Measurements from ENCODE around the gene PLEKHA1. TPM values are rescaled to one million over a fixed set of nuclear protein-coding genes. Genes with fewer than 3 reads are reported as not detected.
A peak's percentile ranks its signal among the peaks of the same experiment; 100 is the strongest.

Gene PLEKHA1
- total and polyA plus RNA-seq, 2 of the 13 experiments (the other 11 are each of a cell fraction or from before 2014, with no cell fraction given) = 32.2 to 53.3 TPM

GRCh38 chr10:122331615-122332446 lies 42.7 kb upstream of the PLEKHA1 start (continued):
- TF ChIP-seq TIGD3 (CRISPR knock-in tag; IDR thresholded peaks at IDR 0.05; ENCODE audit: borderline replicate concordance) (no peak), SALL2 (CRISPR knock-in tag; IDR thresholded peaks at IDR 0.05) (no peak), SIX1 (CRISPR knock-in tag; IDR thresholded peaks at IDR 0.05; ENCODE audit: borderline replicate concordance) (no peak; the same call in 1 of the 2 replicates), GZF1 (CRISPR knock-in tag; IDR thresholded peaks at IDR 0.05) (no peak), GFI1 (CRISPR knock-in tag; IDR thresholded peaks at IDR 0.05; ENCODE audit: borderline replicate concordance) (peak; percentile 52; the same call in 1 of the 2 replicates), TCF7L2 (IDR thresholded peaks at IDR 0.05; ENCODE audit: low read depth, low read length) (no peak), TMF1 (CRISPR knock-in tag; IDR thresholded peaks at IDR 0.05; ENCODE audit: low read depth) (no peak), ZNF20 (CRISPR knock-in tag; IDR thresholded peaks at IDR 0.05) (no peak), ZBTB26 (CRISPR knock-in tag; IDR thresholded peaks at IDR 0.05; ENCODE audit: borderline replicate concordance) (no peak), ZSCAN25 (CRISPR knock-in tag; IDR thresholded peaks at IDR 0.05) (no peak), FOXJ3 (CRISPR knock-in tag; IDR thresholded peaks at IDR 0.05; ENCODE audit: borderline replicate concordance) (no peak), KLF9 (CRISPR knock-in tag; IDR thresholded peaks at IDR 0.05; ENCODE audit: low read depth) (peak; percentile 82; the same call in 1 of the 2 replicates), PAXIP1 (CRISPR knock-in tag; conservative IDR thresholded peaks at IDR 0.05) (peak; percentile 63; the same call in 1 of the 2 replicates), ARNT (IDR thresholded peaks at IDR 0.05) (no peak), HDAC1 (CRISPR knock-in tag; IDR thresholded peaks at IDR 0.05) (0 out of 2 replicates have a peak, but pooled peaks have one; percentile 54), GTF2F1 (IDR thresholded peaks at IDR 0.05; ENCODE audit: low read length) (no peak), ARID2 (CRISPR knock-in tag; IDR thresholded peaks at IDR 0.05; ENCODE audit: borderline replicate concordance) (no peak; the same call in 1 of the 2 replicates), ZNF180 (CRISPR knock-in tag; IDR thresholded peaks at IDR 0.05; ENCODE audit: borderline replicate concordance, low read depth) (no peak), ZNF772 (CRISPR knock-in tag; IDR thresholded peaks at IDR 0.05) (peak; percentile 38; the same call in 1 of the 2 replicates), RXRB (CRISPR knock-in tag; IDR thresholded peaks at IDR 0.05; ENCODE audit: borderline replicate concordance) (peak; percentile 35), ZFP1 (CRISPR knock-in tag; IDR thresholded peaks at IDR 0.05) (0 out of 2 replicates have a peak, but pooled peaks have one; percentile 41), SOX6 (IDR thresholded peaks at IDR 0.05) (no peak), SOX6 (CRISPR knock-in tag; IDR thresholded peaks at IDR 0.05) (peak; percentile 96), MLLT10 (CRISPR knock-in tag; IDR thresholded peaks at IDR 0.05) (no peak), KLF6 (CRISPR knock-in tag; IDR thresholded peaks at IDR 0.05) (0 out of 2 replicates have a peak, but pooled peaks have one; percentile 25), MXI1 (IDR thresholded peaks at IDR 0.05; ENCODE audit: borderline replicate concordance, low read depth, low read length) (peak; percentile 50; the same call in 1 of the 3 replicates), PLRG1 (conservative IDR thresholded peaks at IDR 0.05) (no peak)
